ENCODE data around the gene EGF.

Gene EGF

GRCh38 chr4:109957227-109957626 is 44.5 kb downstream of the EGF start:
- Mint-ChIP-seq H3K9me3 (no peaks in the 10 kb centered on the region), H3K36me3 (ENCODE audit: low read depth) (no peaks in the 10 kb centered on the region), H3K27me3 (ENCODE audit: low read depth, poor library complexity) (peaks cover 4% of the 10 kb centered on the region), H3K4me1 (no peaks in the 10 kb centered on the region), H3K4me3 (no peak overlapping the region), H3K27ac (no peak overlapping the region)
- TF ChIP-seq, protein P1, sequence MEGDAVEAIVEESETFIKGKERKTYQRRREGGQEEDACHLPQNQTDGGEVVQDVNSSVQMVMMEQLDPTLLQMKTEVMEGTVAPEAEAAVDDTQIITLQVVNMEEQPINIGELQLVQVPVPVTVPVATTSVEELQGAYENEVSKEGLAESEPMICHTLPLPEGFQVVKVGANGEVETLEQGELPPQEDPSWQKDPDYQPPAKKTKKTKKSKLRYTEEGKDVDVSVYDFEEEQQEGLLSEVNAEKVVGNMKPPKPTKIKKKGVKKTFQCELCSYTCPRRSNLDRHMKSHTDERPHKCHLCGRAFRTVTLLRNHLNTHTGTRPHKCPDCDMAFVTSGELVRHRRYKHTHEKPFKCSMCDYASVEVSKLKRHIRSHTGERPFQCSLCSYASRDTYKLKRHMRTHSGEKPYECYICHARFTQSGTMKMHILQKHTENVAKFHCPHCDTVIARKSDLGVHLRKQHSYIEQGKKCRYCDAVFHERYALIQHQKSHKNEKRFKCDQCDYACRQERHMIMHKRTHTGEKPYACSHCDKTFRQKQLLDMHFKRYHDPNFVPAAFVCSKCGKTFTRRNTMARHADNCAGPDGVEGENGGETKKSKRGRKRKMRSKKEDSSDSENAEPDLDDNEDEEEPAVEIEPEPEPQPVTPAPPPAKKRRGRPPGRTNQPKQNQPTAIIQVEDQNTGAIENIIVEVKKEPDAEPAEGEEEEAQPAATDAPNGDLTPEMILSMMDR (IDR thresholded peaks at IDR 0.05) = no peak
- DNase-seq = no peak

GRCh38 chr4:109959195-109959594 is 46.5 kb downstream of the EGF start:
- DNase-seq = no peak
- TF ChIP-seq, protein P1 (IDR thresholded peaks at IDR 0.05) = no peak
- Mint-ChIP-seq H3K4me1 (no peaks in the 10 kb centered on the region), H3K9me3 (no peaks in the 10 kb centered on the region), H3K27ac (no peak overlapping the region), H3K36me3 (ENCODE audit: low read depth) (no peaks in the 10 kb centered on the region), H3K27me3 (ENCODE audit: low read depth, poor library complexity) (peaks cover 4% of the 10 kb centered on the region), H3K4me3 (no peak overlapping the region)

- TF ChIP-seq, protein P1 (IDR thresholded peaks at IDR 0.05) = no peak
- H3K4me3 Mint-ChIP-seq = no peak overlapping the region
- H3K27me3 Mint-ChIP-seq (ENCODE audit: low read depth, poor library complexity) = peaks cover 4% of the 10 kb centered on the region
- H3K9me3 Mint-ChIP-seq = no peaks in the 10 kb centered on the region
- H3K4me1 Mint-ChIP-seq = no peaks in the 10 kb centered on the region
- peak overlapping the region; percentile 63 for H3K27ac Mint-ChIP-seq
- no peak for DNase-seq
- no peaks in the 10 kb centered on the region for H3K36me3 Mint-ChIP-seq (ENCODE audit: low read depth)
These were observed 49.7 kb downstream of the EGF start for GRCh38 chr4:109962401-109962800.

- no peaks in the 10 kb centered on the region for H3K4me1 Mint-ChIP-seq
- no peak overlapping the region for H3K4me3 Mint-ChIP-seq
- no peak for DNase-seq
- no peak overlapping the region for H3K27ac Mint-ChIP-seq
- TF ChIP-seq, protein P1 (IDR thresholded peaks at IDR 0.05) = no peak
- H3K9me3 Mint-ChIP-seq = no peaks in the 10 kb centered on the region
- H3K36me3 Mint-ChIP-seq (ENCODE audit: low read depth) = no peaks in the 10 kb centered on the region
- no peaks in the 10 kb centered on the region for H3K27me3 Mint-ChIP-seq (ENCODE audit: low read depth, poor library complexity)
These were observed 54.3 kb downstream of the EGF start for GRCh38 chr4:109966891-109967481.

DNA sequence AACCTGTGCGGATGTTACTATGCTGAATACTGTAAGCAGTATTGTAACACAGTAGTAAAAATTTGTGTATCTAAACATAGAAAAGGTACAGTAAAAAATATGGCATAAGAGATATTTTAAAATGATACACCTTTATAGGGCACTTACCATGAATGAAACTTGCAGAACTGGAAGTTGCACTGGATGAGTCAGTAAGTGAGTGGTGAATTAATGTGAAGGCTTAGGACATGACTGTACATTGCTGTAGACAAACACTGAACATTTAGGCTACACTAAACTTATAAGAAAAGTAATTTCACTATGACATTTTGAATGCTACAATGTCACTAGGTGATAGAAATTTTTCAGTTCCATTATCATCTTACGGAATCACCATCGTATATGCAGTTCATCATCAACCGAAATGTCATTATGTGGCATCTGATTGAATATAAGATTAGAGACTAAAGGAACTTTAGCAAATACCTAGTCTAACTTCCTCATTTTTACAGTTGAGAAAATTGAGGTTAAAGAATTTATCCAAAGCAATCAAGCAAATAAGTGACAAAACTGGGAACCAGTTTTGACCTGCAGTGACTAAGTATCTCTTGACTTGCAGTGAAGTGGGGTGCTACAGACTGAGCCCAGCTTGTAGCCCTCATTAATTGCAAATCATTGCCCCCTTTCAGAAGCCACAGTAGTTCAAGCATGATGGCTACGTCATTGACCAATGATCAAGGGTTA is 55.3 kb downstream of the EGF start:
- H3K36me3 Mint-ChIP-seq (ENCODE audit: low read depth) = no peaks in the 10 kb centered on the region
- H3K9me3 Mint-ChIP-seq = no peaks in the 10 kb centered on the region
- DNase-seq = no peak
- TF ChIP-seq, protein P1 (IDR thresholded peaks at IDR 0.05) = no peak
- H3K27ac Mint-ChIP-seq = no peak overlapping the region
- H3K4me1 Mint-ChIP-seq = no peaks in the 10 kb centered on the region
- H3K4me3 Mint-ChIP-seq = no peak overlapping the region
- H3K27me3 Mint-ChIP-seq (ENCODE audit: low read depth, poor library complexity) = peaks cover 4% of the 10 kb centered on the region

GRCh38 chr4:109969087-109969486 is 56.4 kb downstream of the EGF start:
- Mint-ChIP-seq H3K27ac (no peak overlapping the region), H3K27me3 (ENCODE audit: low read depth, poor library complexity) (peaks cover 4% of the 10 kb centered on the region), H3K4me3 (no peak overlapping the region)

More at GRCh38 chr4:109969087-109969486, 56.4 kb downstream of the EGF start:
- H3K4me1 Mint-ChIP-seq = peaks cover 5% of the 10 kb centered on the region
- DNase-seq = no peak
- TF ChIP-seq, protein P1 (IDR thresholded peaks at IDR 0.05) = no peak
- no peaks in the 10 kb centered on the region for H3K36me3 Mint-ChIP-seq (ENCODE audit: low read depth)
- H3K9me3 Mint-ChIP-seq = no peaks in the 10 kb centered on the region
